Tibial artery (tissue), 4 donors: Measurements from ENCODE around the gene COTL1.

Experiments
- DNase-seq, 2 donors: peaks; one replicate each; pipeline ENCODE4 v3.0.0-alpha.2; 2019
- H3K27ac ChIP-seq, 2 donors: fragments of 200-600 bp; sonication (generic) in 1 of 2; 1 replicate in 1 of 2; 2 replicates in 1 of 2; pipeline ENCODE4 v1.5.1; 2018 to 2019; ENCODE audit warnings: mild to moderate bottlenecking in 1 of 2
- H3K27me3 ChIP-seq, 2 donors: fragments of 200-600 bp; sonication (generic) in 1 of 2; one replicate each; pipeline versions ENCODE4 v1.5.1 to v1.6.0; 2016 to 2019
- H3K36me3 ChIP-seq, 3 donors: fragments of 200-600 bp; sonication (generic) in 2 of 3; one replicate each; pipeline ENCODE4 v1.5.1; 2016 to 2019; ENCODE audit warnings: mild to moderate bottlenecking in 2 of 3
- H3K4me1 ChIP-seq, 4 donors: fragments of 200-600 bp; sonication (generic) in 2 of 4; 1 replicate in 3 of 4; 2 replicates in 1 of 4; pipeline ENCODE4 v1.5.1; 2016 to 2019
- H3K4me3 ChIP-seq, 2 donors: fragments of 200-600 bp; sonication (generic) in 1 of 2; 1 replicate in 1 of 2; 2 replicates in 1 of 2; pipeline ENCODE4 v1.5.1; 2018 to 2019; ENCODE audit warnings: mild to moderate bottlenecking in 2 of 2
- H3K9me3 ChIP-seq, 3 donors: fragments of 200-600 bp; sonication (generic) in 1 of 3; one replicate each; pipeline ENCODE4 v1.5.1; 2016 to 2019
- intact Hi-C: fragments of 100-400 bp; cut with DNase I; formaldehyde crosslinking; loops from one replicate; pipeline ENCODE4 v1.15.0; 2023; ENCODE audit warnings: low total_unique reads
- TF ChIP-seq, protein P1 (sequence below), 2 experiments: fragments of 200-600 bp in 1 of 2; fragments of 450-650 bp in 1 of 2; IDR thresholded peaks; one replicate each; pipeline ENCODE4 v1.5.1; 2017 to 2019; ENCODE audit warnings: antibody characterized with exemption in 2 of 2, mild to moderate bottlenecking in 1 of 2, moderate library complexity in 1 of 2

COTL1 gene

DNA sequence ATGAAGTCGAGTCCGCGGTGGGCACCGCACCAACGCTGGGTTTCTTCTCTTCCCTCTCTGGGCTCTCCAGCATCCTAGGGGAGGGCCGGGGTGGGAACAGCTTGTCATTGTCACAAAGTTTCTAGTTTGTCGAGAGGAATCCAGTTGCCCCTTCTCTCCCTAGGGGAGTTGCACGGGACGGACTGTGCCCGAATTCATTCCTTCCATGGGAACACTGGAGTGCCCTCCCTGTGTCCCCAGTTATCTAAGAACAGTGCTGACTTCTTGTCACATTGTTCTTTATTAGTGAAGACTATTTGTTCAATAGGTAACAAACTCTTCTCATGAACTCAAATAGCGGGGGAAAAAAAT is 31.6 kb upstream of the COTL1 start:
- TF ChIP-seq, protein P1, sequence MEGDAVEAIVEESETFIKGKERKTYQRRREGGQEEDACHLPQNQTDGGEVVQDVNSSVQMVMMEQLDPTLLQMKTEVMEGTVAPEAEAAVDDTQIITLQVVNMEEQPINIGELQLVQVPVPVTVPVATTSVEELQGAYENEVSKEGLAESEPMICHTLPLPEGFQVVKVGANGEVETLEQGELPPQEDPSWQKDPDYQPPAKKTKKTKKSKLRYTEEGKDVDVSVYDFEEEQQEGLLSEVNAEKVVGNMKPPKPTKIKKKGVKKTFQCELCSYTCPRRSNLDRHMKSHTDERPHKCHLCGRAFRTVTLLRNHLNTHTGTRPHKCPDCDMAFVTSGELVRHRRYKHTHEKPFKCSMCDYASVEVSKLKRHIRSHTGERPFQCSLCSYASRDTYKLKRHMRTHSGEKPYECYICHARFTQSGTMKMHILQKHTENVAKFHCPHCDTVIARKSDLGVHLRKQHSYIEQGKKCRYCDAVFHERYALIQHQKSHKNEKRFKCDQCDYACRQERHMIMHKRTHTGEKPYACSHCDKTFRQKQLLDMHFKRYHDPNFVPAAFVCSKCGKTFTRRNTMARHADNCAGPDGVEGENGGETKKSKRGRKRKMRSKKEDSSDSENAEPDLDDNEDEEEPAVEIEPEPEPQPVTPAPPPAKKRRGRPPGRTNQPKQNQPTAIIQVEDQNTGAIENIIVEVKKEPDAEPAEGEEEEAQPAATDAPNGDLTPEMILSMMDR (IDR thresholded peaks at IDR 0.05): no peak
- peaks cover 6 to 34% (median 18%) of the 10 kb centered on the region in 3 donors for H3K36me3 ChIP-seq
- H3K27me3 ChIP-seq: no peaks in the 10 kb centered on the region
- intact Hi-C loops: no loop called here
- H3K27ac ChIP-seq: peak overlapping the region; percentile 90 to 92
- H3K9me3 ChIP-seq: no peaks in the 10 kb centered on the region
- H3K4me3 ChIP-seq: peak overlapping the region; percentile 69 to 89
- peaks cover 0 to 28% (median 21%) of the 10 kb centered on the region in 4 donors for H3K4me1 ChIP-seq
- no peak for DNase-seq

GRCh38 chr16:84648595-84649510 is 31.0 kb upstream of the COTL1 start:
- TF ChIP-seq, protein P1 (IDR thresholded peaks at IDR 0.05): no peak
- Histone ChIP-seq H3K9me3 (no peaks in the 10 kb centered on the region), H3K27ac (peak overlapping the region; percentile 90 to 92), H3K4me1 (peaks cover 0 to 29% (median 21%) of the 10 kb centered on the region in 4 donors), H3K4me3 (peak overlapping the region; percentile 69 to 89), H3K36me3 (peaks cover 6 to 28% (median 13%) of the 10 kb centered on the region in 3 donors), H3K27me3 (no peaks in the 10 kb centered on the region)
- intact Hi-C loops: no loop called here
- peak; percentile 41 to 77 for DNase-seq

- Histone ChIP-seq H3K36me3 (peaks cover 5 to 19% (median 9%) of the 10 kb centered on the region in 3 donors), H3K4me3 (peak within 1 kb of the TSS; percentile 69 to 89), H3K4me1 (peaks cover 0 to 37% (median 25%) of the 10 kb centered on the region in 4 donors), H3K27me3 (no peaks in the 10 kb centered on the region), H3K9me3 (no peaks in the 10 kb centered on the region), H3K27ac (peak within 1 kb of the TSS; percentile 90 to 92)
- DNase-seq: peak; percentile 38 to 81
- intact Hi-C loops: no loop called here
- TF ChIP-seq, protein P1 (IDR thresholded peaks at IDR 0.05): peak in 1 of 2 experiments; percentile 12
Observed at GRCh38 chr16:84647828-84648594, 30.1 kb upstream of the COTL1 start, which contains the start of gene KLHL36. KLHL36 (plus strand) TSS chr16:84648511; CDS start chr16:84650868, 2,357 bp downstream.

DNA sequence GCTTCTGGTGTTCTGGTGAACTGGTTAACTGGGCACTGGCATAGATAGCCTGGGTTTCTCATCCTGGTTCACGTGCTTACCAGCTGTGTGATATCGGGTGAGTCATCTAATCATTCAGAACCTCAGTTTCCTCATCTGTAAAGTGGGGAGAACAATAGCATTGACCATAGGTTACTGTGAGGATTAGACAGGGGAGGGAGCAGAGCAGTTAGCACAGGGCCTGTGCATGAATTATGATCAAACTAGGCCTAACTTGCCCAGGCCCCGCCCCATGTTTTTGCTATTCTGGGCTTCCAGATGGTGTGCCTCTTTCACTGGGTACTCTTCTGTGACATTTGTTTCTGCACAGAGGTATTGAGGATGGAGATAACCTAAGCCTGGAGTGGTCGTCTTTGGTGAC is 25.8 kb upstream of the COTL1 start:
- intact Hi-C loops: no loop called here
- Histone ChIP-seq H3K27ac (peak overlapping the region; percentile 83 to 87), H3K36me3 (no peaks in the 10 kb centered on the region), H3K27me3 (no peaks in the 10 kb centered on the region), H3K4me1 (peaks cover 0 to 45% (median 26%) of the 10 kb centered on the region in 4 donors), H3K4me3 (no peak overlapping the region), H3K9me3 (no peaks in the 10 kb centered on the region)
- TF ChIP-seq, protein P1 (IDR thresholded peaks at IDR 0.05): no peak
- no peak for DNase-seq

- Histone ChIP-seq H3K9me3 (no peaks in the 10 kb centered on the region), H3K27me3 (no peaks in the 10 kb centered on the region), H3K27ac (peak overlapping the region; percentile 83 to 87), H3K36me3 (no peaks in the 10 kb centered on the region), H3K4me1 (peaks cover 0 to 48% (median 28%) of the 10 kb centered on the region in 4 donors), H3K4me3 (no peak overlapping the region)
- peak; percentile 90 to 96 for DNase-seq
- TF ChIP-seq, protein P1 (IDR thresholded peaks at IDR 0.05): no peak
- intact Hi-C loops: no loop called here
Observed at GRCh38 chr16:84643180-84643583, 25.3 kb upstream of the COTL1 start.
